Loucy (cell line): ENCODE data around the gene MYMX.

ENCODE experiments used
- CTCF ChIP-seq: fragments of 200-600 bp; sonication (generic); conservative IDR thresholded peaks from 2 replicates; pipeline ENCODE4 v1.5.1; 2014; ENCODE audit warnings: mild to moderate bottlenecking, antibody characterized with exemption, low read length
- EZH2phosphoT487 ChIP-seq: fragments of 200-600 bp; IDR thresholded peaks from 2 replicates; pipeline ENCODE4 v1.6.1; 2018; ENCODE audit warnings: antibody characterized with exemption, mild to moderate bottlenecking, moderate library complexity, borderline replicate concordance

GRCh38 chr6:44237813-44238433 is 21.2 kb downstream of the MYMX start:
- TF ChIP-seq CTCF, result peak; percentile 88
- no peak for TF ChIP-seq EZH2phosphoT487
